H9 (cell line): ENCODE measurements around the gene SLIT1. TPM values are rescaled to one million over a fixed set of nuclear protein-coding genes. Genes with fewer than 3 reads are reported as not detected.
A peak's percentile ranks its signal among the peaks of the same experiment; 100 is the strongest.

ENCODE experiments used
- DNase-seq: peaks from one replicate; pipeline ENCODE4 v3.0.0-alpha.2; 2017
- H2AFZ ChIP-seq: one replicate; pipeline ENCODE4 v1.6.1; 2013; ENCODE audit warnings: mild to moderate bottlenecking, low read length, control low read depth, moderate library complexity
- H2AK5ac ChIP-seq: 2 replicates; pipeline ENCODE4 v1.6.1; 2013; ENCODE audit warnings: low read length, control low read depth, mixed read lengths; ENCODE audit not compliant: insufficient read length
- H2BK120ac ChIP-seq: one replicate; pipeline ENCODE4 v1.6.1; 2013; ENCODE audit warnings: low read depth, mild to moderate bottlenecking, low read length, control low read depth, inconsistent platforms; ENCODE audit not compliant: poor library complexity, severe bottlenecking
- H2BK12ac ChIP-seq: 2 replicates; pipeline ENCODE4 v1.6.1; 2013; ENCODE audit warnings: low read length, control low read depth, mixed read lengths, low read depth; ENCODE audit not compliant: insufficient read length
- H2BK15ac ChIP-seq: 2 replicates; pipeline ENCODE4 v1.6.1; 2013; ENCODE audit warnings: low read depth, low read length, control low read depth
- H2BK20ac ChIP-seq: one replicate; pipeline ENCODE4 v1.6.1; 2013; ENCODE audit warnings: low read depth, mild to moderate bottlenecking, low read length, control low read depth, inconsistent platforms; ENCODE audit not compliant: poor library complexity, severe bottlenecking
- H2BK5ac ChIP-seq: 2 replicates; pipeline ENCODE4 v1.6.1; 2013; ENCODE audit warnings: low read length, control low read depth, mixed read lengths; ENCODE audit not compliant: insufficient read length
- H3K14ac ChIP-seq: 2 replicates; pipeline ENCODE4 v1.6.1; 2013; ENCODE audit warnings: low read length, control low read depth; ENCODE audit not compliant: insufficient read depth
- H3K18ac ChIP-seq: 2 replicates; pipeline ENCODE4 v1.6.1; 2013; ENCODE audit warnings: low read depth, mild to moderate bottlenecking, mixed read lengths, low read length, control low read depth; ENCODE audit not compliant: insufficient read length
- H3K23ac ChIP-seq: 2 replicates; pipeline ENCODE4 v1.6.1; 2013; ENCODE audit warnings: low read length, control low read depth, mixed read lengths, low read depth; ENCODE audit not compliant: insufficient read length
- H3K23me2 ChIP-seq: 2 replicates; pipeline ENCODE4 v1.6.1; 2013; ENCODE audit warnings: low read depth, mild to moderate bottlenecking, mixed read lengths, low read length, control low read depth; ENCODE audit not compliant: insufficient read length, poor library complexity, severe bottlenecking
- H3K27ac ChIP-seq: 2 replicates; pipeline ENCODE4 v1.5.1; 2013; ENCODE audit warnings: low read length, control low read depth, mixed read lengths, low read depth; ENCODE audit not compliant: insufficient read length
- H3K27me3 ChIP-seq: 2 replicates; pipeline ENCODE4 v1.6.1; 2013; ENCODE audit warnings: low read length, control low read depth, inconsistent platforms; ENCODE audit not compliant: insufficient read depth
- H3K4ac ChIP-seq: 2 replicates; pipeline ENCODE4 v1.6.1; 2013; ENCODE audit warnings: low read depth, mild to moderate bottlenecking, control low read depth, inconsistent platforms, low read length, moderate library complexity
- H3K4me1 ChIP-seq: 2 replicates; pipeline ENCODE4 v1.6.1; 2013; ENCODE audit warnings: low read length, control low read depth, inconsistent platforms; ENCODE audit not compliant: insufficient read depth
- H3K4me2 ChIP-seq: 2 replicates; pipeline ENCODE4 v1.6.1; 2013; ENCODE audit warnings: low read length, control low read depth, mixed read lengths; ENCODE audit not compliant: insufficient read length, insufficient read depth
- H3K56ac ChIP-seq: 2 replicates; pipeline ENCODE4 v1.6.1; 2013; ENCODE audit warnings: low read depth, mild to moderate bottlenecking, mixed read lengths, low read length, control low read depth; ENCODE audit not compliant: insufficient read length
- H3K79me1 ChIP-seq: 2 replicates; pipeline ENCODE4 v1.6.1; 2013; ENCODE audit warnings: low read depth, mild to moderate bottlenecking, moderate library complexity, low read length, control low read depth, inconsistent platforms; ENCODE audit not compliant: insufficient read depth, poor library complexity, severe bottlenecking
- H3K79me2 ChIP-seq: 2 replicates; pipeline ENCODE4 v1.6.1; 2013; ENCODE audit warnings: low read length, control low read depth, inconsistent platforms; ENCODE audit not compliant: insufficient read depth
- H3K9ac ChIP-seq: 2 replicates; pipeline ENCODE4 v1.6.1; 2013; ENCODE audit warnings: low read length, control low read depth, mixed read lengths; ENCODE audit not compliant: insufficient read length; ENCODE audit errors: extremely low read depth
- H3K9me3 ChIP-seq: one replicate; pipeline ENCODE4 v1.6.1; 2013; ENCODE audit warnings: low read depth, low read length, inconsistent platforms; ENCODE audit not compliant: control insufficient read depth
- H3T11ph ChIP-seq: one replicate; pipeline ENCODE4 v1.6.1; 2013; ENCODE audit warnings: mild to moderate bottlenecking, low read length, control low read depth, inconsistent platforms
- H4K20me1 ChIP-seq: one replicate; pipeline ENCODE4 v1.6.1; 2013; ENCODE audit not compliant: control insufficient read depth, insufficient read length, insufficient read depth
- H4K5ac ChIP-seq: 2 replicates; pipeline ENCODE4 v1.6.1; 2013; ENCODE audit warnings: low read depth, mild to moderate bottlenecking, mixed read lengths, low read length, control low read depth; ENCODE audit not compliant: insufficient read length
- H4K8ac ChIP-seq: replicated peaks from 2 replicates; pipeline ENCODE4 v1.6.1; 2013; ENCODE audit warnings: low read length, control low read depth, mixed read lengths, low read depth; ENCODE audit not compliant: insufficient read length
- H4K91ac ChIP-seq: 2 replicates; pipeline ENCODE4 v1.6.1; 2013; ENCODE audit warnings: low read depth, mild to moderate bottlenecking, moderate library complexity, mixed read lengths, low read length, control low read depth; ENCODE audit not compliant: insufficient read length
- H3K27ac Mint-ChIP-seq, 3 experiments: 2 replicates in 2 of 3; 3 replicates in 1 of 3; pipeline ENCODE4 v1.8.0; 2020 to 2021; ENCODE audit warnings: mixed read lengths in 3 of 3, mild to moderate bottlenecking in 1 of 3, moderate library complexity in 1 of 3
- H3K27me3 Mint-ChIP-seq: 2 replicates; pipeline ENCODE4 v1.8.0; 2021; ENCODE audit warnings: low read depth, mild to moderate bottlenecking, moderate library complexity, mixed read lengths
- H3K36me3 Mint-ChIP-seq, 3 experiments: 2 replicates in 2 of 3; 3 replicates in 1 of 3; pipeline ENCODE4 v1.8.0; 2020 to 2021; ENCODE audit warnings: low read depth in 3 of 3, mixed read lengths in 3 of 3; ENCODE audit not compliant: insufficient read depth in 1 of 3
- H3K4me1 Mint-ChIP-seq, 2 experiments: 2 replicates each; pipeline ENCODE4 v1.8.0; 2020; ENCODE audit warnings: mixed read lengths in 2 of 2
- H3K4me3 Mint-ChIP-seq, 2 experiments: 2 replicates in 1 of 2; 3 replicates in 1 of 2; pipeline ENCODE4 v1.8.0; 2020 to 2021; ENCODE audit warnings: mild to moderate bottlenecking in 2 of 2, mixed read lengths in 2 of 2, moderate library complexity in 1 of 2
- H3K9me3 Mint-ChIP-seq, 2 experiments: 2 replicates in 1 of 2; 3 replicates in 1 of 2; pipeline ENCODE4 v1.8.0; 2020; ENCODE audit warnings: mild to moderate bottlenecking in 2 of 2, mixed read lengths in 2 of 2, moderate library complexity in 1 of 2
- CTCF ChIP-seq: fragments of 200-600 bp; sonication (generic); conservative IDR thresholded peaks from 3 replicates; pipeline ENCODE4 v1.8.0; 2021; ENCODE audit warnings: antibody characterized with exemption, mild to moderate bottlenecking
- WGBS: extraction: QIAGEN DNeasy Blood & Tissue Kit; methylation state at CpG from one replicate; pipeline ENCODE4 v1.1.7; 2013; ENCODE audit warnings: missing lambda C conversion rate, low lambda C conversion rate, mixed read lengths; ENCODE audit not compliant: insufficient read length; ENCODE audit errors: extremely low coverage; 5-methylcytosine and 5-hydroxymethylcytosine counted together
- total RNA-seq: library from RNA; stranded (reverse); gene quantifications from 2 replicates; pipeline ENCODE4 v1.2.1, GENCODE V29; 2021

Gene SLIT1
- total RNA-seq, 1 experiment from 2014 or later, result 0.57 TPM

- H2AK5ac ChIP-seq, result no peak overlapping the region
- no peak overlapping the region for H4K5ac ChIP-seq
- H3T11ph ChIP-seq, result no peak overlapping the region
- no peaks in the 10 kb centered on the region for H3K79me2 ChIP-seq
- H3K9me3 Mint-ChIP-seq, result no peaks in the 10 kb centered on the region
- no peak overlapping the region for H3K18ac ChIP-seq
- H3K27me3 Mint-ChIP-seq, result peaks cover 25% of the 10 kb centered on the region
- no peak overlapping the region for H2BK12ac ChIP-seq
- H3K9me3 ChIP-seq, result no peaks in the 10 kb centered on the region
- peaks cover 5% of the 10 kb centered on the region; the same call in 1 of the 2 replicates for H3K4me1 ChIP-seq
- H3K27me3 ChIP-seq, result no peaks in the 10 kb centered on the region
- no peak overlapping the region for H3K4me3 Mint-ChIP-seq
- no peaks in the 10 kb centered on the region for H4K20me1 ChIP-seq
- H3K79me1 ChIP-seq, result no peaks in the 10 kb centered on the region
- no peak overlapping the region for H3K14ac ChIP-seq
- H2BK5ac ChIP-seq, result no peak overlapping the region
- H2BK15ac ChIP-seq, result no peak overlapping the region
- H2BK120ac ChIP-seq, result no peak overlapping the region
- no peak overlapping the region for H2BK20ac ChIP-seq
- H4K91ac ChIP-seq, result no peak overlapping the region
- H3K4ac ChIP-seq, result no peak overlapping the region
- H3K27ac ChIP-seq, result no peak overlapping the region
- H4K8ac ChIP-seq, result no peak overlapping the region
- H3K27ac Mint-ChIP-seq, result no peak overlapping the region
- H3K56ac ChIP-seq, result no peak overlapping the region
- TF ChIP-seq CTCF, result peak; percentile 67
- H2AFZ ChIP-seq, result no peak overlapping the region
- H3K23me2 ChIP-seq, result no peaks in the 10 kb centered on the region
- DNase-seq, result peak; percentile 61
- H3K4me2 ChIP-seq, result no peak overlapping the region
- H3K4me1 Mint-ChIP-seq, result peaks cover 24 to 32% of the 10 kb centered on the region in 2 experiments
- H3K23ac ChIP-seq, result no peak overlapping the region
- no peaks in the 10 kb centered on the region for H3K36me3 Mint-ChIP-seq
- no CpG with 5 or more reads among the region's 15 CpGs for WGBS
- H3K9ac ChIP-seq, result no peak overlapping the region
Observed at GRCh38 chr10:97138174-97138573, 47.6 kb downstream of the SLIT1 start.
